Caco-2 (cell line): ENCODE measurements around the gene ARHGAP15. TPM values are rescaled to one million over a fixed set of nuclear protein-coding genes. Genes with fewer than 3 reads are reported as not detected.

Experiments used
- BruUV-seq: library from RNA; stranded (reverse); fragments of 400-500 nt; replicated peaks from 2 replicates; lab custom pipeline; 2021; lab: Mats Ljungman, UMichigan
- CTCF ChIA-PET: fragments of 300-600 bp; sonication (Branson Sonifier 250); formaldehyde crosslinking; loops from one replicate; lab custom pipeline; 2022; ENCODE audit warnings: antibody characterized with exemption; lab: Charles Lee
- POLR2A ChIA-PET: fragments of 300-600 bp; sonication (Branson Sonifier 250); formaldehyde crosslinking; loops from one replicate; lab custom pipeline; 2022; ENCODE audit warnings: antibody characterized with exemption; lab: Charles Lee
- DNase-seq, 2 experiments: peaks; one replicate each; pipeline versions ENCODE4 v3.0.0 to v3.0.0-alpha.2; 2020 to 2022
- H3K27me3 ChIP-seq: replicated peaks from 2 replicates; pipeline ENCODE4 v1.6.0; 2011; ENCODE audit warnings: low read length; ENCODE audit not compliant: control insufficient read depth, insufficient read depth
- H3K36me3 ChIP-seq: 2 replicates; pipeline ENCODE4 v1.5.1; 2011; ENCODE audit warnings: low read length; ENCODE audit not compliant: control insufficient read depth, insufficient read depth
- H3K4me1 ChIP-seq: fragments of 250-450 bp; sonication (Bioruptor Pico); 2 replicates; pipeline ENCODE4 v1.5.1; 2020; ENCODE audit warnings: mild to moderate bottlenecking
- H3K4me3 ChIP-seq: 2 replicates; pipeline ENCODE4 v1.5.1; 2011; ENCODE audit warnings: low read depth, mild to moderate bottlenecking, control low read depth, low read length
- H3K9me3 ChIP-seq: fragments of 250-450 bp; sonication (Bioruptor Pico); 2 replicates; pipeline ENCODE4 v1.5.1; 2020; ENCODE audit warnings: mild to moderate bottlenecking, moderate library complexity
- H3K27ac Mint-ChIP-seq: one replicate; pipeline ENCODE4 v1.8.0; 2022; ENCODE audit warnings: mixed read lengths; ENCODE audit not compliant: unreplicated experiment
- H3K27me3 Mint-ChIP-seq: one replicate; pipeline ENCODE4 v1.8.0; 2022; ENCODE audit warnings: mixed read lengths; ENCODE audit not compliant: insufficient read depth, unreplicated experiment
- H3K36me3 Mint-ChIP-seq: one replicate; pipeline ENCODE4 v1.8.0; 2022; ENCODE audit warnings: mild to moderate bottlenecking, mixed read lengths; ENCODE audit not compliant: insufficient read depth, unreplicated experiment
- H3K4me1 Mint-ChIP-seq: one replicate; pipeline ENCODE4 v1.8.0; 2022; ENCODE audit warnings: low read depth, mixed read lengths; ENCODE audit not compliant: unreplicated experiment
- H3K4me3 Mint-ChIP-seq: one replicate; pipeline ENCODE4 v1.8.0; 2022; ENCODE audit warnings: mild to moderate bottlenecking, moderate library complexity, mixed read lengths; ENCODE audit not compliant: unreplicated experiment
- H3K9me3 Mint-ChIP-seq: one replicate; pipeline ENCODE4 v1.8.0; 2022; ENCODE audit warnings: mixed read lengths; ENCODE audit not compliant: unreplicated experiment
- CTCF ChIP-seq, 2 experiments: fragments of 200-600 bp in 1 of 2; IDR thresholded peaks; 1 replicate in 1 of 2; 2 replicates in 1 of 2; pipeline versions ENCODE4 v1.5.1 to v1.8.0; 2011 to 2022; ENCODE audit warnings: antibody characterized with exemption in 1 of 2, control low read depth in 1 of 2, inconsistent platforms in 1 of 2, low read depth in 1 of 2, low read length in 1 of 2, mild to moderate bottlenecking in 1 of 2, moderate library complexity in 1 of 2; ENCODE audit not compliant: insufficient read depth in 1 of 2, severe bottlenecking in 1 of 2, unreplicated experiment in 1 of 2
- intact Hi-C: fragments of 100-400 bp; cut with micrococcal nuclease; formaldehyde crosslinking; loops from one replicate; pipeline ENCODE4 v1.10.0; 2022; ENCODE audit not compliant: unreplicated experiment
- total RNA-seq: library from RNA; stranded (reverse); gene quantifications from 2 replicates; pipeline ENCODE4 v1.2.3, GENCODE V29; 2022

Gene ARHGAP15
- total RNA-seq, 1 experiment from 2014 or later, result not detected

- H3K4me1 ChIP-seq, result peaks cover 5% of the 10 kb centered on the region; the same call in 1 of the 2 replicates
- H3K27ac Mint-ChIP-seq, result no peak overlapping the region
- no peaks in the 10 kb centered on the region for H3K9me3 ChIP-seq
- no TSS peak for BruUV-seq
- POLR2A ChIA-PET, result no interaction called here
- H3K4me3 ChIP-seq, result no peak overlapping the region
- no peaks in the 10 kb centered on the region for H3K36me3 Mint-ChIP-seq
- no peak for DNase-seq
- CTCF ChIA-PET, result no interaction called here
- no peaks in the 10 kb centered on the region for H3K4me1 Mint-ChIP-seq
- intact Hi-C loops, result no loop called here
- H3K36me3 ChIP-seq, result no peaks in the 10 kb centered on the region
- H3K27me3 Mint-ChIP-seq, result peaks cover 5% of the 10 kb centered on the region
- H3K4me3 Mint-ChIP-seq, result no peak overlapping the region
- no peak for TF ChIP-seq CTCF (IDR thresholded peaks at IDR 0.05; ENCODE audit: insufficient read depth in 1 of 2, low read depth in 1 of 2, low read length in 1 of 2, severe bottlenecking in 1 of 2, unreplicated experiment in 1 of 2)
- no peaks in the 10 kb centered on the region for H3K9me3 Mint-ChIP-seq
- no peaks in the 10 kb centered on the region for H3K27me3 ChIP-seq
Measured at GRCh38 chr2:143768991-143769390, 639.8 kb downstream of the ARHGAP15 start.

GRCh38 chr2:143771939-143772338 lies 642.7 kb downstream of the ARHGAP15 start:
- no peak overlapping the region for H3K4me3 ChIP-seq
- TF ChIP-seq CTCF (IDR thresholded peaks at IDR 0.05; ENCODE audit: insufficient read depth in 1 of 2, low read depth in 1 of 2, low read length in 1 of 2, severe bottlenecking in 1 of 2, unreplicated experiment in 1 of 2), result no peak
- H3K4me1 ChIP-seq, result no peaks in the 10 kb centered on the region
- no peak for DNase-seq
- POLR2A ChIA-PET, result no interaction called here
- Mint-ChIP-seq H3K4me3 (no peak overlapping the region), H3K9me3 (no peaks in the 10 kb centered on the region), H3K4me1 (no peaks in the 10 kb centered on the region), H3K36me3 (no peaks in the 10 kb centered on the region), H3K27ac (no peak overlapping the region), H3K27me3 (peaks cover 8% of the 10 kb centered on the region)
- no peaks in the 10 kb centered on the region for H3K36me3 ChIP-seq
- H3K9me3 ChIP-seq, result no peaks in the 10 kb centered on the region
- intact Hi-C loops, result no loop called here
- CTCF ChIA-PET, result no interaction called here
- H3K27me3 ChIP-seq, result no peaks in the 10 kb centered on the region
- BruUV-seq, result no TSS peak

DNA sequence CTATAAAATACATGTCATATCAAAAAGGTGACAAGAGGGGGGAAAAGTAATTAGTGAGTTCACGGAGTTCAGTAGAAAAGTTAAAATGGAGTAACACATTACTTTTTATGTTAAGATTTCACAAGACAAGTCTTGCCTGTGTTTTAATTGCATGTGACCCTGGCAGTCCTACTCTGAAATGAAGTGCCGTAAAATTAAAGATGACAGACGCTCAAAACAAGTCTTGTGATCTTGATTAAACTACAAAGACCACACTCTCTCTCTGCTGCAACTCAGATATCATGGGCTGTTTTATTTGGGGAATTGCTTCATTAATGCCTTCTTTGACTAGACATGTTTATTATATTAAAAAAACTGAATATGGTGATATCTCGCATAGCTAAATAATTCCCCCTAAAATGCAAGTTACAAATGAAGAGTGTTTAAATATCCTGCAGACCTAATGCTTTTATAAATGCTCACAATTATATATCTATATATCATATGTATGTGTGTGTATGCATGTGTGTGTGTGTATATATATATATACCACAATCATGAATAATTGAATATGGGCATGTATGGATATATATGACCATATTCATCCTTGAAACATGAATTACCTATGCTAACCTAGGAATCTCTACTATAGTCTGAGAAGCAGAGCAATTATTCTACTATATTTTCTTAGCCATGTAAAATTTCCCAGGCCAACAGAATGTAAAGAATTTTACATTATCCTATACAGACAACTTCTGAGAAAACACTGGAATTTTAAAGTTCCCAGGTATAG lies 647.5 kb downstream of the ARHGAP15 start:
- no peak overlapping the region for H3K4me3 ChIP-seq
- H3K9me3 ChIP-seq, result no peaks in the 10 kb centered on the region
- H3K9me3 Mint-ChIP-seq, result no peaks in the 10 kb centered on the region
- H3K36me3 Mint-ChIP-seq, result no peaks in the 10 kb centered on the region
- TF ChIP-seq CTCF (IDR thresholded peaks at IDR 0.05; ENCODE audit: insufficient read depth in 1 of 2, low read depth in 1 of 2, low read length in 1 of 2, severe bottlenecking in 1 of 2, unreplicated experiment in 1 of 2), result no peak
- no peak for DNase-seq
- no TSS peak for BruUV-seq
- H3K4me3 Mint-ChIP-seq, result no peak overlapping the region
- no peaks in the 10 kb centered on the region for H3K27me3 ChIP-seq
- no peaks in the 10 kb centered on the region for H3K4me1 ChIP-seq
- intact Hi-C loops, result no loop called here
- peaks cover 5% of the 10 kb centered on the region for H3K27me3 Mint-ChIP-seq
- H3K4me1 Mint-ChIP-seq, result no peaks in the 10 kb centered on the region
- no peak overlapping the region for H3K27ac Mint-ChIP-seq
- ChIA-PET CTCF (no interaction called here), POLR2A (no interaction called here)
- H3K36me3 ChIP-seq, result no peaks in the 10 kb centered on the region
